Measurements from ENCODE around the gene EZR.

GRCh38 chr6:158751224-158751623 lies 67.9 kb downstream of the EZR start:
- TF ChIP-seq POLR2A (IDR thresholded peaks at IDR 0.05) (no peak), CTCF (IDR thresholded peaks at IDR 0.05) (no peak)

Data from breast epithelium (tissue), 3 donors.